ENCODE measurements around the gene LCA5L.

LCA5L gene

DNA sequence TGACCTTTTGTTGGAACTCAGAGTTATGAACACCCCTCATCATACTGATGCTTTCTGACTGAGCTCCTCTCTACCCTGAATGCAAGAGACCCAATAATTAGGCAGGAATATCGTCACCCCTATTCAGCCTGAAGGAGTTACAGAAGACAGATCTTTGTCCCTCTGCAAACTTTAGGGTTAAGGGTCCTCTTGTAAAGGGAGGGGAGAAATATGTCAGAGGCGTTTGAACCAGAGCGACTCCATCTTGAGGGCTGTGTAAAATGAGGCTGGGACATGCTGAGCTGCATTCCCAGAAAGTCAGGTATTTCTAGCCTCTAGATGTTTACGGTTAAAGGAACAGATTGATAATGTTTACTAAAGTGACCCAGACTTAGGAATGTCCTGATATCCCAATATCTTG lies 86.2 kb downstream of the LCA5L start:
- in situ Hi-C loops (cut with MboI; ENCODE audit: low sequenced_read_pairs): no loop called here
